Osteoblast (primary cell): ENCODE results near the gene GJB5. TPM values are rescaled to one million over a fixed set of nuclear protein-coding genes. Genes with fewer than 3 reads are reported as not detected.

Source experiments
- DNase-seq: peaks from one replicate; pipeline ENCODE4 v3.0.0; 2011; ENCODE audit warnings: low spot score, mixed read lengths; ENCODE audit not compliant: insufficient read length; ENCODE audit errors: missing footprints
- H2AFZ ChIP-seq: 2 replicates; pipeline ENCODE4 v1.6.0; 2011; ENCODE audit warnings: mild to moderate bottlenecking, low read length
- H3K27ac ChIP-seq: 2 replicates; pipeline ENCODE4 v1.5.1; 2011; ENCODE audit warnings: mild to moderate bottlenecking, low read depth, low read length, moderate library complexity
- H3K27me3 ChIP-seq: 2 replicates; pipeline ENCODE4 v1.6.0; 2012; ENCODE audit warnings: mild to moderate bottlenecking, control low read depth, inconsistent platforms, low read length, moderate library complexity; ENCODE audit not compliant: insufficient read depth
- H3K36me3 ChIP-seq: 2 replicates; pipeline ENCODE4 v1.5.1; 2011; ENCODE audit warnings: mild to moderate bottlenecking, low read length, control low read depth, moderate library complexity; ENCODE audit not compliant: insufficient read depth
- H3K4me1 ChIP-seq: 2 replicates; pipeline ENCODE4 v1.5.1; 2011; ENCODE audit warnings: mild to moderate bottlenecking, low read length, control low read depth, moderate library complexity; ENCODE audit not compliant: insufficient read depth
- H3K4me2 ChIP-seq: 2 replicates; pipeline ENCODE4 v1.6.0; 2011; ENCODE audit warnings: mild to moderate bottlenecking, low read length; ENCODE audit not compliant: insufficient read depth
- H3K4me3 ChIP-seq: fragments of 200-600 bp; sonication (generic); 3 replicates; pipeline ENCODE4 v1.5.1; 2012; ENCODE audit warnings: mild to moderate bottlenecking, low read length, inconsistent platforms; ENCODE audit not compliant: insufficient read depth
- H3K79me2 ChIP-seq: 2 replicates; pipeline ENCODE4 v1.6.0; 2012; ENCODE audit warnings: mild to moderate bottlenecking, low read length, control low read depth, inconsistent platforms; ENCODE audit not compliant: insufficient read depth
- H3K9me3 ChIP-seq: 2 replicates; pipeline ENCODE4 v1.5.1; 2011; ENCODE audit warnings: low read depth, low read length, control low read depth
- H4K20me1 ChIP-seq: 2 replicates; pipeline ENCODE4 v1.6.0; 2012; ENCODE audit warnings: mild to moderate bottlenecking, low read length, control low read depth; ENCODE audit not compliant: insufficient read depth
- total RNA-seq: library from RNA; depleted of rRNA; stranded (reverse); fragments of >200 nt; gene quantifications from 2 replicates; pipeline ENCODE4 v1.2.3, GENCODE V29; 2012
- TF ChIP-seq, protein P1 (sequence below): IDR thresholded peaks from 2 replicates; pipeline ENCODE4 v1.5.1; 2011; ENCODE audit warnings: mild to moderate bottlenecking, low read depth, low read length, moderate library complexity; ENCODE audit errors: extremely low read depth

The GJB5 gene
- total RNA-seq, 1 donor, result not detected

DNA sequence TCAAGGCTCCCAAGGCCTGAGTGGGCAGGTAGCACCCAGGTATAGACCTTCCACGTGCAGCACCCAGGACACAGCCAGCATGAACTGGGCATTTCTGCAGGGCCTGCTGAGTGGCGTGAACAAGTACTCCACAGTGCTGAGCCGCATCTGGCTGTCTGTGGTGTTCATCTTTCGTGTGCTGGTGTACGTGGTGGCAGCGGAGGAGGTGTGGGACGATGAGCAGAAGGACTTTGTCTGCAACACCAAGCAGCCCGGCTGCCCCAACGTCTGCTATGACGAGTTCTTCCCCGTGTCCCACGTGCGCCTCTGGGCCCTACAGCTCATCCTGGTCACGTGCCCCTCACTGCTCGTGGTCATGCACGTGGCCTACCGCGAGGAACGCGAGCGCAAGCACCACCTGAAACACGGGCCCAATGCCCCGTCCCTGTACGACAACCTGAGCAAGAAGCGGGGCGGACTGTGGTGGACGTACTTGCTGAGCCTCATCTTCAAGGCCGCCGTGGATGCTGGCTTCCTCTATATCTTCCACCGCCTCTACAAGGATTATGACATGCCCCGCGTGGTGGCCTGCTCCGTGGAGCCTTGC lies 6.4 kb downstream of the GJB5 start:
- no peak overlapping the region for H2AFZ ChIP-seq
- H3K79me2 ChIP-seq, result no peaks in the 10 kb centered on the region
- H3K4me2 ChIP-seq, result no peak overlapping the region
- no peak for DNase-seq
- H3K9me3 ChIP-seq, result no peaks in the 10 kb centered on the region
- H3K27ac ChIP-seq, result no peak overlapping the region
- H3K36me3 ChIP-seq, result no peaks in the 10 kb centered on the region
- TF ChIP-seq, protein P1, sequence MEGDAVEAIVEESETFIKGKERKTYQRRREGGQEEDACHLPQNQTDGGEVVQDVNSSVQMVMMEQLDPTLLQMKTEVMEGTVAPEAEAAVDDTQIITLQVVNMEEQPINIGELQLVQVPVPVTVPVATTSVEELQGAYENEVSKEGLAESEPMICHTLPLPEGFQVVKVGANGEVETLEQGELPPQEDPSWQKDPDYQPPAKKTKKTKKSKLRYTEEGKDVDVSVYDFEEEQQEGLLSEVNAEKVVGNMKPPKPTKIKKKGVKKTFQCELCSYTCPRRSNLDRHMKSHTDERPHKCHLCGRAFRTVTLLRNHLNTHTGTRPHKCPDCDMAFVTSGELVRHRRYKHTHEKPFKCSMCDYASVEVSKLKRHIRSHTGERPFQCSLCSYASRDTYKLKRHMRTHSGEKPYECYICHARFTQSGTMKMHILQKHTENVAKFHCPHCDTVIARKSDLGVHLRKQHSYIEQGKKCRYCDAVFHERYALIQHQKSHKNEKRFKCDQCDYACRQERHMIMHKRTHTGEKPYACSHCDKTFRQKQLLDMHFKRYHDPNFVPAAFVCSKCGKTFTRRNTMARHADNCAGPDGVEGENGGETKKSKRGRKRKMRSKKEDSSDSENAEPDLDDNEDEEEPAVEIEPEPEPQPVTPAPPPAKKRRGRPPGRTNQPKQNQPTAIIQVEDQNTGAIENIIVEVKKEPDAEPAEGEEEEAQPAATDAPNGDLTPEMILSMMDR, result no peak
- no peaks in the 10 kb centered on the region for H4K20me1 ChIP-seq
- H3K27me3 ChIP-seq, result peaks cover under 1% of the 10 kb centered on the region
- H3K4me3 ChIP-seq, result no peak overlapping the region
- H3K4me1 ChIP-seq, result peaks cover 8% of the 10 kb centered on the region

DNA sequence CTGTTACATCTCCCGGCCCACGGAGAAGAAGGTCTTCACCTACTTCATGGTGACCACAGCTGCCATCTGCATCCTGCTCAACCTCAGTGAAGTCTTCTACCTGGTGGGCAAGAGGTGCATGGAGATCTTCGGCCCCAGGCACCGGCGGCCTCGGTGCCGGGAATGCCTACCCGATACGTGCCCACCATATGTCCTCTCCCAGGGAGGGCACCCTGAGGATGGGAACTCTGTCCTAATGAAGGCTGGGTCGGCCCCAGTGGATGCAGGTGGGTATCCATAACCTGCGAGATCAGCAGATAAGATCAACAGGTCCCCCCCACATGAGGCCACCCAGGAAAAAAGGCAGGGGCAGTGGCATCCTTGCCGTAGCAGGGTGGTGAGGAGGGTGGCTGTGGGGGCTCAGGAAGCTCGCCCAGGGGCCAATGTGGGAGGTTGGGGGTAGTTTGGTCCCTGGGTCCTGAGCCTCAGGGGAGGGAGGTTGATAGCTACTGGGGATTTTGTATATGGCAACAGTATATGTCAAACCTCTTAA lies 7.0 kb downstream of the GJB5 start:
- Histone ChIP-seq H4K20me1 (no peaks in the 10 kb centered on the region), H3K4me3 (no peak overlapping the region)
- TF ChIP-seq, protein P1, result no peak

DNA sequence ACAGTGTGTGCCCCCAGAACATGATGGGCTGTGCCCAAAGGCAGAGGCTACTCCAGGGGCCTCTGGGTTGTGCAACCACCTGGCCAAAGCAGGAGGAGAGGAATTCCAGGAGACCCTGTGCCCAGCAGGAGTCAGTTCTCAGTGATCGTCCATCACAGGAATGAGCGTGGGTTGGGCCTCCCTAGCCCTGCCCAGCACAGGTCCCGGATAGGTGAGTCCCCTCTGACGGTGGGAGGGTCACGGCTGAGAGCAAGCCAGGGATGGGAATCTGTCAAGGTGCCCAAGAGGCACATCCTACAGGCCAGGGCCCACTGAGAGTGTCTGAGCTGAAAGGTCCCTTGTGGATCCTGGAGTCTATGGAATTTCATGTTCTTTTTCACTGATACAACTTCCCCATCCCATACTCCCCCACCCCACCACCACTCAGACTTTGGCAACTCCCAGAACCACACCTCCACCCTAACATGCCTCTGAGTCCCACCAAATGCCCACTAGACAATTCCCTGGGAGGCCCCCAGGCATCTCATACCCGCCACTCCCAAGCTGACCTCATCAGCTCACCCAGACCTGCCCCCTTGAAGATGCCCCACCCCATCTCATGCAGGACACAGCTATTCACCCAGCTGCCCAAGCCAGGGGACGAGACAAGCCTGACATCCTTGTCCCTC lies 7.8 kb downstream of the GJB5 start:
- H3K9me3 ChIP-seq, result no peaks in the 10 kb centered on the region
- TF ChIP-seq, protein P1, result no peak
- no peak overlapping the region for H3K4me2 ChIP-seq

More for the DNA sequence above, 7.0 kb downstream of the GJB5 start:
- Histone ChIP-seq H3K27ac (no peak overlapping the region), H2AFZ (no peak overlapping the region), H3K36me3 (no peaks in the 10 kb centered on the region), H3K4me1 (peaks cover 8% of the 10 kb centered on the region), H3K9me3 (no peaks in the 10 kb centered on the region), H3K79me2 (no peaks in the 10 kb centered on the region), H3K27me3 (peaks cover 4% of the 10 kb centered on the region), H3K4me2 (no peak overlapping the region)
- DNase-seq, result peak; percentile 34

DNA sequence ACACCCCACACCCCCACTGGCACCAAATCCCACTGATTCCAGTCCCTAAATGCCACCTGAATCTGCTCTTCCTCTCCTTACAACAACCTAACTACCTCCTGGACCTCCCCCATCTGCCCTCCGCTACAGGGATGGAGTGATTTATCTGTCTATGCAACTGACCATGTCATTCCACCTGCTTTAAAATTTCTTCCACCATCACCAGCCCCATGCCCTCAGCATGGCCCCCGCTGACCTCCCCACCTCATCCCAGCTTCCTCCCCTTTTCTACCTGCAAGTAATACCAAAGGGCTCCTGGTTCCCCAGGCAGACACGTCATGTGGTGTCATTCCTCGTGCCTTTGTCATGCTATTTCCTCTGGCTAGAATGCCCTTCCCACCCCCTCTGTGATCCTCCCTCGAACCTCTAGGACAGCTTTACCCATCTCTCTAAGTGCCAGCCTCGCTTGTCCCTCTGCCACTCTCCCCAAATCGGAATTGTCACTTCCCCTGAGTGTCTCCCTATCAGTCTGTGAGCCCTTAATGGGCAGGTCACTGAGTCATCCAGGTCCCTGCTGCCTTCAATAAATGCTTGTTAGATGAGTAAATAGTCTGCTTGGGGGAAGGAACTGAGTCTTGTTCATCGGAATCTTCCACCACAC lies 8.4 kb downstream of the GJB5 start:
- DNase-seq, result peak; percentile 79
- Histone ChIP-seq H4K20me1 (no peaks in the 10 kb centered on the region), H3K9me3 (no peaks in the 10 kb centered on the region), H3K36me3 (no peaks in the 10 kb centered on the region), H2AFZ (no peak overlapping the region), H3K4me2 (peak overlapping the region; percentile 1), H3K79me2 (no peaks in the 10 kb centered on the region), H3K4me1 (peaks cover 8% of the 10 kb centered on the region), H3K27ac (no peak overlapping the region), H3K27me3 (peaks cover 4% of the 10 kb centered on the region), H3K4me3 (no peak overlapping the region)
- TF ChIP-seq, protein P1, result no peak

More for the DNA sequence above, 7.8 kb downstream of the GJB5 start:
- no peak overlapping the region for H3K4me3 ChIP-seq
- peaks cover 4% of the 10 kb centered on the region for H3K27me3 ChIP-seq
- no peaks in the 10 kb centered on the region for H3K79me2 ChIP-seq
- H2AFZ ChIP-seq, result no peak overlapping the region
- no peak overlapping the region for H3K27ac ChIP-seq
- no peaks in the 10 kb centered on the region for H4K20me1 ChIP-seq
- peak; percentile 42 for DNase-seq
- peaks cover 8% of the 10 kb centered on the region for H3K4me1 ChIP-seq
- no peaks in the 10 kb centered on the region for H3K36me3 ChIP-seq
